ENCODE measurements around the gene AMBP.

DNA sequence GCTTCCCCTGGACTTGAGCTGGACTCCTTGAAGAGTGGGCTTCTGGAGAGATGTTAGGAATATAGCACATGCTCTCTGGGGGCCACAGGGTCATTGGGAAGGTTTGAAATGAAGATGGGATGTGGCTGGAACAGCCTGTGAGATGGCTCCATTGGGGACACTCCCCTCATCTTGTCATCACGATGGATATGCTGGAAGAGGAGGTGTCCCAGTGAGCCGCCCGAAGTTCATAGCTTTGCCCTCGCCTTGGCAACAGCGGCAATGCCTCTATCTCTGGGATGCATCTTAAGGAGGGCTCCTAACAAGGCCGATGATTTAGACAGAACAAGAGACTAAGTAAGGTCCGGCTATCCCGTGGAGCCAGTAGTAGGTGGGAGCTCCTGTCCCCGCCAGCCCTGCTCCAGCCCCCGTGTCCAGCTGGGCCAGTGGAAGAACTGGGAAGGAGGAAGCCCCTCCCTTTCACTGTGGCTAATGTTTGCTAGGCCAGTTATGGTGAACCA is 23.9 kb downstream of the AMBP start:
- TF ChIP-seq, protein P1, sequence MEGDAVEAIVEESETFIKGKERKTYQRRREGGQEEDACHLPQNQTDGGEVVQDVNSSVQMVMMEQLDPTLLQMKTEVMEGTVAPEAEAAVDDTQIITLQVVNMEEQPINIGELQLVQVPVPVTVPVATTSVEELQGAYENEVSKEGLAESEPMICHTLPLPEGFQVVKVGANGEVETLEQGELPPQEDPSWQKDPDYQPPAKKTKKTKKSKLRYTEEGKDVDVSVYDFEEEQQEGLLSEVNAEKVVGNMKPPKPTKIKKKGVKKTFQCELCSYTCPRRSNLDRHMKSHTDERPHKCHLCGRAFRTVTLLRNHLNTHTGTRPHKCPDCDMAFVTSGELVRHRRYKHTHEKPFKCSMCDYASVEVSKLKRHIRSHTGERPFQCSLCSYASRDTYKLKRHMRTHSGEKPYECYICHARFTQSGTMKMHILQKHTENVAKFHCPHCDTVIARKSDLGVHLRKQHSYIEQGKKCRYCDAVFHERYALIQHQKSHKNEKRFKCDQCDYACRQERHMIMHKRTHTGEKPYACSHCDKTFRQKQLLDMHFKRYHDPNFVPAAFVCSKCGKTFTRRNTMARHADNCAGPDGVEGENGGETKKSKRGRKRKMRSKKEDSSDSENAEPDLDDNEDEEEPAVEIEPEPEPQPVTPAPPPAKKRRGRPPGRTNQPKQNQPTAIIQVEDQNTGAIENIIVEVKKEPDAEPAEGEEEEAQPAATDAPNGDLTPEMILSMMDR (IDR thresholded peaks at IDR 0.05), result no peak
- TF ChIP-seq ZFX (IDR thresholded peaks at IDR 0.05; ENCODE audit: borderline replicate concordance), result no peak

Data from 22Rv1 (cell line).